PFSK-1 (cell line): Measurements from ENCODE around the gene TMEM131.

Source experiments
- FOXP2 ChIP-seq: optimal IDR thresholded peaks from 2 replicates; pipeline ENCODE3; 2011; ENCODE audit warnings: borderline replicate concordance, control low read depth, inconsistent platforms; ENCODE audit not compliant: insufficient read depth; ENCODE audit errors: extremely low read length, extremely low read depth
- POLR2AphosphoS5 ChIP-seq: IDR thresholded peaks from 2 replicates; pipeline ENCODE4 v1.6.1; 2012; ENCODE audit warnings: low read depth, mild to moderate bottlenecking, control low read depth, low read length, moderate library complexity
- REST ChIP-seq, 2 experiments: IDR thresholded peaks; 2 replicates each; pipeline versions ENCODE4 v1.6.1 to v1.8.0; 2011 to 2012; ENCODE audit warnings: low read depth in 2 of 2, low read length in 2 of 2, control low read depth in 1 of 2, inconsistent platforms in 1 of 2, mild to moderate bottlenecking in 1 of 2, moderate library complexity in 1 of 2; ENCODE audit not compliant: insufficient read depth in 1 of 2

- TF ChIP-seq FOXP2 (no peak), POLR2AphosphoS5 (no peak), REST (IDR thresholded peaks at IDR 0.05; ENCODE audit: insufficient read depth in 1 of 2, low read depth in 2 of 2, low read length in 2 of 2) (no peak)
Measured at GRCh38 chr2:97913846-97914245, 81.9 kb downstream of the TMEM131 start.
